Measurements from ENCODE around the gene ADPRHL1. TPM values are rescaled to one million over a fixed set of nuclear protein-coding genes. Genes with fewer than 3 reads are reported as not detected.

ADPRHL1 gene
- total RNA-seq, 4 donors from 2014 or later = 2.5 to 8.6 (median 5.5) TPM

DNA sequence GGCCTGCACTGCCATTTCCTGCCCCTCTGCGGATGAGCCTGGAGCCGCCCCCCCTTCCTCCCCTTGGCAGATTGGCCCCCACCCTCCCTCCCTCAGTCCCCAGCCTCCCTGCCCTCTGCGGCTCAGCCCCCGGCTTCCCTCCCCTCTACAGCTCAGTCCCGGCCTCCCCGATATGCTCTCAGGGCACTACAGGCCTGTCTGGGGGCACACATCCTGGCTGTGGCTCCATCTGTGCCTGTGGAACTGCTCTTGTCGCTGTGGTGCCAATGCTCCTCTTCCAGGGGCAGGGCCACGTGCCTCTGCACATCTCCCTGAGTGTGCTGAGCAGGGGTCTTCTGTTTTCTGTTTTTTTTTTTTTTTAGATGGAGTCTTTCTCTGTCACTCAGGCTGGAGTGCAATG lies 39.0 kb downstream of the ADPRHL1 start:
- Histone ChIP-seq H3K4me3 (no peak overlapping the region), H3K36me3 (no peaks in the 10 kb centered on the region), H3K27ac (peak overlapping the region; percentile 49), H3K4me1 (peaks cover 24% of the 10 kb centered on the region), H3K27me3 (peaks cover 13% of the 10 kb centered on the region), H3K9me3 (no peaks in the 10 kb centered on the region)
- 66% methylated on average over 7 of the region's 8 CpGs for WGBS
- TF ChIP-seq, protein P1, sequence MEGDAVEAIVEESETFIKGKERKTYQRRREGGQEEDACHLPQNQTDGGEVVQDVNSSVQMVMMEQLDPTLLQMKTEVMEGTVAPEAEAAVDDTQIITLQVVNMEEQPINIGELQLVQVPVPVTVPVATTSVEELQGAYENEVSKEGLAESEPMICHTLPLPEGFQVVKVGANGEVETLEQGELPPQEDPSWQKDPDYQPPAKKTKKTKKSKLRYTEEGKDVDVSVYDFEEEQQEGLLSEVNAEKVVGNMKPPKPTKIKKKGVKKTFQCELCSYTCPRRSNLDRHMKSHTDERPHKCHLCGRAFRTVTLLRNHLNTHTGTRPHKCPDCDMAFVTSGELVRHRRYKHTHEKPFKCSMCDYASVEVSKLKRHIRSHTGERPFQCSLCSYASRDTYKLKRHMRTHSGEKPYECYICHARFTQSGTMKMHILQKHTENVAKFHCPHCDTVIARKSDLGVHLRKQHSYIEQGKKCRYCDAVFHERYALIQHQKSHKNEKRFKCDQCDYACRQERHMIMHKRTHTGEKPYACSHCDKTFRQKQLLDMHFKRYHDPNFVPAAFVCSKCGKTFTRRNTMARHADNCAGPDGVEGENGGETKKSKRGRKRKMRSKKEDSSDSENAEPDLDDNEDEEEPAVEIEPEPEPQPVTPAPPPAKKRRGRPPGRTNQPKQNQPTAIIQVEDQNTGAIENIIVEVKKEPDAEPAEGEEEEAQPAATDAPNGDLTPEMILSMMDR (IDR thresholded peaks at IDR 0.05) = no peak
- TF ChIP-seq POLR2A (IDR thresholded peaks at IDR 0.05) (no peak), EP300 (IDR thresholded peaks at IDR 0.05) (no peak), POLR2AphosphoS5 (IDR thresholded peaks at IDR 0.05) (no peak)
- no peak for DNase-seq (ENCODE audit: low spot score in 2 of 2)

DNA sequence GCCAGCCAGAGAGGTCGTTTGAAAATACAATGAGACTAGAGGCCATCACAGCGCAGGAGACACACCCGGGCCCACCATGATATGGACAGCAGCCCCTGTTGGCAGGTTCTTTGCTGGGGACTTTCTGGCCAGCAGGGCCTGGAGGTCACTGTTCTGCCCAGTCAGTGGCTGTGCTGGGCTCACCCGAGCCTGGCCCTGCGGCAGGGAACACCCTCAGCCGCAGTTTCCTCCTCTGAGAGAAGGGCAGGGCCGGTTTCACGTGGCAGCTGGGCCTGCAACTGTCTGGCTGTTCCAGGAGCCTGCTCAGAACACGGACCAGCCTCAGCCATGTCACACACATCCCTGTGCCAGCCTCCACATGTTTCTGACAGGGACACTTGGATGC lies 39.4 kb downstream of the ADPRHL1 start:
- Histone ChIP-seq H3K36me3 (no peaks in the 10 kb centered on the region), H3K4me3 (no peak overlapping the region), H3K9me3 (no peaks in the 10 kb centered on the region), H3K27ac (peak overlapping the region; percentile 49), H3K27me3 (peaks cover 13% of the 10 kb centered on the region), H3K4me1 (peaks cover 24% of the 10 kb centered on the region)
- TF ChIP-seq POLR2A (IDR thresholded peaks at IDR 0.05) = no peak
- no peak for TF ChIP-seq EP300 (IDR thresholded peaks at IDR 0.05)
- TF ChIP-seq POLR2AphosphoS5 (IDR thresholded peaks at IDR 0.05) = no peak
- TF ChIP-seq, protein P1 (IDR thresholded peaks at IDR 0.05) = no peak
- DNase-seq (ENCODE audit: low spot score in 2 of 2) = no peak
- WGBS = 67% methylated on average over 3 of the region's 9 CpGs

DNA sequence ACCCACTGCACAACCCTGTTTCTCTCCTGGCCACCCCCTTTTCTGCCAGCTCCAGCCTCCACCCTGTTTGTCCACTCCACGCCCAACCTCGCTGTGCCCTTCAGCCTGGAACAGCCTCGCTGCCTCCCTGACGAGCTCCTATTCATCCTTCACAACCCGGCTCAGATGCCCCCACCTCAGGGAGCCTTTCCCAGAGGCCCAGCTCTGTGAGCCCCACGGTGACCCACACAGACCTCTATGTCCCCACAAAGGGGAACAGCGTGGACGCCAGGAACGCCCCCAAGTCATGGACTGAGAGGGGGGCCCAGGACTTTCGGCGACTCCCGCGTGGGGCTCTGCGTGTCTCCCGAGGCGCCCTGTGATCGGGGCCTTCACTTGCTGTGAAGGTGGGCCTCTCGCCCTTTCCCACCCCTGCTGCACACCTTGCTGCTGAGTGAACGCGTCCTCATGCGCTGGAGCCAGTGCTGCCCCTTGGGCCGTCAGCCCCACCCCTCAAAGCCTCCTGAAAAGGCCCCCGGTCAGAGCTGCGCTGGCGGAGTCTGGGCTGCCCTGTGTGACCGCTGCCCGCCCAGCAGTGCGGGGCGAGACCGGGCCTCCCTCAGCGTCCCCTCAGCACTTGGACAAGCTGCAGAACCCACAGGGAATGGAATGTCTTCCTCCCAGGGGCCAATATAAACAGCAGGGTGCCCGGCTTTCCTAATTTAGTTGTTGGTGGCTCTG lies 40.0 kb downstream of the ADPRHL1 start:
- Histone ChIP-seq H3K9me3 (no peaks in the 10 kb centered on the region), H3K27ac (no peak overlapping the region), H3K27me3 (peaks cover 13% of the 10 kb centered on the region), H3K4me3 (no peak overlapping the region), H3K36me3 (no peaks in the 10 kb centered on the region), H3K4me1 (peaks cover 24% of the 10 kb centered on the region)
- no peak for TF ChIP-seq EP300 (IDR thresholded peaks at IDR 0.05)
- TF ChIP-seq, protein P1 (IDR thresholded peaks at IDR 0.05) = no peak
- TF ChIP-seq POLR2A (IDR thresholded peaks at IDR 0.05) = no peak
- no peak for TF ChIP-seq POLR2AphosphoS5 (IDR thresholded peaks at IDR 0.05)
- no peak for DNase-seq (ENCODE audit: low spot score in 2 of 2)
- 95% methylated on average over 18 of the region's 32 CpGs for WGBS

DNA sequence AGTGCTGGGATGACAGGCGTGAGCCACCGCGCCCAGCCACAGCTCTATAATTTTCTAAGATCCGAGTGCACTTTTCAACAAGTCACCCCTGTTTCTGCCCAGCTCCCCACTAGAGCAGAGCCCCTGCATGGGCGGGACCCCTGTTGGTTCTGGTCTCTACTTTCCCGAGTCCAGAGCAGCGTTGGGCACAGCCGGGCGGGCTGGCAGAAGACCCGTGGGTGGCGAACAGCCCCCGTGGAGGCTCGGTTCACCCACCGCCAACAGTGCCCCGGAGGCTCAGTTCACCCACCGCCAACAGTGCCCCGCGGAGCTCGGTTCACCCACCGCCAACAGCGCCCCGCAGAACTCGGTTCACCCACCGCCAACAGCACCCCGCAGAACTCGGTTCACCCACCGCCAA lies 40.8 kb downstream of the ADPRHL1 start:
- DNase-seq (ENCODE audit: low spot score in 2 of 2) = no peak
- WGBS = 94% methylated on average over 25 of the region's 27 CpGs
- Histone ChIP-seq H3K27ac (no peak overlapping the region), H3K9me3 (no peaks in the 10 kb centered on the region), H3K36me3 (no peaks in the 10 kb centered on the region), H3K4me3 (no peak overlapping the region), H3K4me1 (peaks cover 24% of the 10 kb centered on the region), H3K27me3 (peaks cover 16% of the 10 kb centered on the region)
- TF ChIP-seq POLR2A (IDR thresholded peaks at IDR 0.05) (no peak), EP300 (IDR thresholded peaks at IDR 0.05) (no peak), POLR2AphosphoS5 (IDR thresholded peaks at IDR 0.05) (no peak)
- TF ChIP-seq, protein P1 (IDR thresholded peaks at IDR 0.05) = no peak

DNA sequence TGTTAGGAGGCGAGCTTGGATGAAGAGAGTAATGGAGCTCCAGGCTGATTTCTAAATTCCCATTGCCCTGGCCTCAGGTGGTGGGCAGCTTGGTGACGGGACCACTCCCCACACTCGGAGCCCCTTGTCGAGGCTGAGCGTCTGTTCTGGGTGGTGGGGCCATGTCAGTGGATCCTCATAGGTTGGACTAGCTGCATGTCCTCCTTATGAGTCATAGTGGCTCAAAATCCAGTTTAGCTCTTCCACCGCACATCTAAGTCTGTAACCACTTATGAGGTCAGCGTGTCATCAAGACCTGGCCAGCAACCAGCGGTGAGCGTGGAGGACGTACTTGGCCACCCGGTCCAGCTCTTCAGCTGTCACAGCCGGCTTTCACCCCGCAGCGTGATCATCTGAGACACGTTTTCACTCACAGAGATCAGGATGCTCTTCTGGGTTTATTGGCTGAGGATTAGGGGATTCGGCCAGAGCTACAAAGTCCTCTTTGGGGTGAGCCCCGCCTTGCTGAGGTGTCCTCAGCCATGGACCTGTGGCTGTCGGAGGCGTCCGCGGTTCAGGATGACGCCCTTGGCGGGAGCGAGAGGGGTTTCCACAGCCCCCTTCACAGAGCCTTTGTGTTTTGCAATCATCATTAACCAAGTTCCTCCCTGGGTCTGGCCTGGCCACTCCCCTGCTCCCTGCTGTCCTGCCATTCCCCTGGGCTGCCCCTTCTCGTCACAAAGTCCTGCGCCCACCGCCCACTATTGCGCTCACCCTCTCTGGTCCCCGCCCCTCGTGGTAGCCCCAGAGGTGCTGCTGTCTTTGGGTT lies 41.9 kb downstream of the ADPRHL1 start:
- peak overlapping the region; percentile 91 for H3K27ac ChIP-seq
- TF ChIP-seq, protein P1 (IDR thresholded peaks at IDR 0.05) = no peak
- TF ChIP-seq EP300 (IDR thresholded peaks at IDR 0.05) = no peak
- no peak for TF ChIP-seq POLR2A (IDR thresholded peaks at IDR 0.05)
- TF ChIP-seq POLR2AphosphoS5 (IDR thresholded peaks at IDR 0.05) = no peak
- no peaks in the 10 kb centered on the region for H3K36me3 ChIP-seq
- H3K9me3 ChIP-seq = no peaks in the 10 kb centered on the region
- peaks cover 24% of the 10 kb centered on the region for H3K4me1 ChIP-seq
- peaks cover 22% of the 10 kb centered on the region for H3K27me3 ChIP-seq
- H3K4me3 ChIP-seq = peak overlapping the region; percentile 16
- peak in 1 of 2 donors; percentile 83 for DNase-seq (ENCODE audit: low spot score in 2 of 2)
- WGBS = 69% methylated on average over 28 of the region's 30 CpGs
